Gastroesophageal sphincter (tissue), 4 donors: ENCODE measurements around the gene C6orf120. TPM values are rescaled to one million over a fixed set of nuclear protein-coding genes. Genes with fewer than 3 reads are reported as not detected.

Experiments
- ATAC-seq: fragments of 150-250 bp; one replicate; pipeline ENCODE4 v1.9.1; 2016; ENCODE audit warnings: mild to moderate bottlenecking, moderate library complexity
- H3K27ac ChIP-seq, 4 donors: fragments of 200-600 bp; sonication (generic) in 3 of 4; 1 replicate in 3 of 4; 2 replicates in 1 of 4; pipeline ENCODE4 v1.5.1; 2016 to 2019
- H3K27me3 ChIP-seq: fragments of 200-600 bp; sonication (generic); one replicate; pipeline ENCODE4 v1.5.1; 2019
- H3K36me3 ChIP-seq, 2 donors: fragments of 200-600 bp; sonication (generic); one replicate each; pipeline ENCODE4 v1.5.1; 2019; ENCODE audit warnings: control low read depth in 1 of 2
- H3K4me1 ChIP-seq, 3 donors: fragments of 200-600 bp; sonication (generic); 1 replicate in 2 of 3; 2 replicates in 1 of 3; pipeline ENCODE4 v1.5.1; 2016 to 2019; ENCODE audit warnings: control low read depth in 2 of 3
- H3K4me3 ChIP-seq, 2 donors: fragments of 200-600 bp; sonication (generic); one replicate each; pipeline ENCODE4 v1.5.1; 2019; ENCODE audit warnings: mild to moderate bottlenecking in 1 of 2, moderate library complexity in 1 of 2
- H3K9me3 ChIP-seq, 3 donors: fragments of 200-600 bp; sonication (generic); one replicate each; pipeline ENCODE4 v1.5.1; 2017 to 2019; ENCODE audit warnings: control low read depth in 2 of 3
- CTCF ChIP-seq, 4 experiments: fragments of 200-600 bp in 2 of 4; fragments of 450-650 bp in 2 of 4; sonication (generic) in 1 of 4; IDR thresholded peaks; one replicate each; pipeline ENCODE4 v1.5.1; 2017 to 2019; ENCODE audit warnings: antibody characterized with exemption in 4 of 4, mild to moderate bottlenecking in 2 of 4, moderate library complexity in 2 of 4
- EP300 ChIP-seq: sonication (generic); formaldehyde crosslinking; IDR thresholded peaks from one replicate; pipeline ENCODE4 v1.6.1; 2017; ENCODE audit warnings: antibody characterized with exemption, mild to moderate bottlenecking
- POLR2A ChIP-seq, 2 donors: fragments of 450-650 bp; IDR thresholded peaks; one replicate each; pipeline ENCODE4 v1.6.1; 2017; ENCODE audit warnings: antibody characterized with exemption in 2 of 2, mild to moderate bottlenecking in 2 of 2, moderate library complexity in 1 of 2
- POLR2AphosphoS5 ChIP-seq: sonication (generic); formaldehyde crosslinking; IDR thresholded peaks from one replicate; pipeline ENCODE4 v1.6.1; 2017; ENCODE audit warnings: antibody characterized with exemption
- WGBS, 2 donors: methylation state at CpG; one replicate each; pipeline ENCODE4 v1.1.5; 2018; ENCODE audit warnings: low coverage in 1 of 2; 5-methylcytosine and 5-hydroxymethylcytosine counted together
- total RNA-seq, 4 donors: library from RNA; depleted of rRNA; stranded (reverse); fragments of >200 nt; gene quantifications; one replicate each; pipeline ENCODE4 v1.1.0, GENCODE V29; 2016

C6orf120 gene
- total RNA-seq, 4 donors from 2014 or later = 31.9 to 38.8 (median 35.4) TPM

DNA sequence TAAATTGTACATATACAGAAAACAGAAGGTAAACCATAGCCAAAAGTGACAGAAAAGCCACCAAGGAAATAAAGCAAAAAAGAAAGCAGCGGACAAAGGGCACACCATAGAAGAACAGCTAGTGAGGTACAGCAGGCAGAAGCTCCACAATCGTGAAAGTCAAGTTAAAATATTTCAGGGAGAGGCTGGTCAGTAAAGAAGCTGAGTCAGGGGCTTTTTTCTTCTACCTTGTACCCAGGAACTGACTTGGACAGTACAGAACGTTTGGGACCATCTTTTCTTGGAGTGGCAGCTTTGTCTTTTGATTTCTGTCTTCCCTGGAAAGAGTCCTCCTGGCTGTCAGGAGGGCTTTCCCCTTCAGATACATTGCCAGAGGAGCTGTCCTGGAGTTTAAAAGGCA, 8.1 kb downstream of the C6orf120 start:
- H3K4me3 ChIP-seq = no peak overlapping the region
- peaks cover 0 to 15% (median under 1%) of the 10 kb centered on the region in 3 donors for H3K4me1 ChIP-seq
- 65 to 70% methylated on average over 3 of the region's 3 CpGs for WGBS, 2 donors
- TF ChIP-seq POLR2AphosphoS5 (no peak), CTCF (IDR thresholded peaks at IDR 0.05) (no peak), EP300 (no peak), POLR2A (IDR thresholded peaks at IDR 0.05) (no peak)
- H3K27ac ChIP-seq = no peak overlapping the region
- H3K36me3 ChIP-seq = peaks cover 7 to 85% of the 10 kb centered on the region in 2 donors
- no peak for ATAC-seq
- H3K9me3 ChIP-seq = no peaks in the 10 kb centered on the region
- H3K27me3 ChIP-seq = no peaks in the 10 kb centered on the region

GRCh38 chr6:169714178-169714577, 12.3 kb downstream of the C6orf120 start:
- Histone ChIP-seq H3K27me3 (no peaks in the 10 kb centered on the region), H3K9me3 (no peaks in the 10 kb centered on the region), H3K4me3 (no peak overlapping the region), H3K36me3 (peaks cover 7 to 84% of the 10 kb centered on the region in 2 donors), H3K27ac (no peak overlapping the region), H3K4me1 (peaks cover 0 to 7% (median 0%) of the 10 kb centered on the region in 3 donors)
- TF ChIP-seq POLR2A (IDR thresholded peaks at IDR 0.05) (no peak), POLR2AphosphoS5 (no peak), EP300 (no peak), CTCF (IDR thresholded peaks at IDR 0.05) (no peak)
- ATAC-seq = no peak
- WGBS, 2 donors = 86 to 94% methylated on average over 1 to 2 of the region's 2 CpGs

DNA sequence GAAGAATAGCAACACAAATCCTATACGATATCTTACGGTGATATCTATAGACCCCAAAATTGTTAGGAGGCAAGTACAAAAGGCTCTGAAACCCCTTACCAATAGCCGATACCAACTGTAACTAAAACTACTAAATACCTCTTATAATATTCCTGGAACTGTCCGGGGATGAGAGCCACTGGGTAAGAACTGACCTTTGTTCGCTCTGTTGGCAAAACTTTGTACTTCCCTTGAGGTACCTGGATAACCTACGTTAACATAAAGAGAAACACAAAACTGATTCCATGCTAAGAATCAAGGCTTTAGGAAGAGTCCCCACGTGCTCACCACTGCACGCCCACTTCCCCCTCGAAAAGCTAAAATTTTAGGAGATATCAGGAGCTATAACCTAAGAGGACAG, 12.7 kb downstream of the C6orf120 start:
- H3K36me3 ChIP-seq = peaks cover 7 to 79% of the 10 kb centered on the region in 2 donors
- H3K27ac ChIP-seq = no peak overlapping the region
- no peak overlapping the region for H3K4me3 ChIP-seq
- TF ChIP-seq POLR2A (IDR thresholded peaks at IDR 0.05) (no peak), POLR2AphosphoS5 (no peak), EP300 (no peak), CTCF (IDR thresholded peaks at IDR 0.05) (no peak)
- no peak for ATAC-seq
- 85 to 89% methylated on average over 9 of the region's 9 CpGs for WGBS, 2 donors
- peaks cover 0 to 10% (median 0%) of the 10 kb centered on the region in 3 donors for H3K4me1 ChIP-seq
- H3K9me3 ChIP-seq = no peaks in the 10 kb centered on the region
- H3K27me3 ChIP-seq = no peaks in the 10 kb centered on the region

GRCh38 chr6:169719117-169719516, 17.2 kb downstream of the C6orf120 start:
- TF ChIP-seq CTCF (IDR thresholded peaks at IDR 0.05) (no peak), POLR2A (IDR thresholded peaks at IDR 0.05) (no peak), EP300 (no peak), POLR2AphosphoS5 (no peak)
- Histone ChIP-seq H3K36me3 (peaks cover 6 to 34% of the 10 kb centered on the region in 2 donors), H3K4me1 (peaks cover 4 to 37% (median 7%) of the 10 kb centered on the region in 3 donors), H3K27me3 (no peaks in the 10 kb centered on the region), H3K27ac (no peak overlapping the region), H3K4me3 (no peak overlapping the region), H3K9me3 (no peaks in the 10 kb centered on the region)
- no peak for ATAC-seq
- 73% methylated on average over 4 of the region's 4 CpGs for WGBS, 2 donors

DNA sequence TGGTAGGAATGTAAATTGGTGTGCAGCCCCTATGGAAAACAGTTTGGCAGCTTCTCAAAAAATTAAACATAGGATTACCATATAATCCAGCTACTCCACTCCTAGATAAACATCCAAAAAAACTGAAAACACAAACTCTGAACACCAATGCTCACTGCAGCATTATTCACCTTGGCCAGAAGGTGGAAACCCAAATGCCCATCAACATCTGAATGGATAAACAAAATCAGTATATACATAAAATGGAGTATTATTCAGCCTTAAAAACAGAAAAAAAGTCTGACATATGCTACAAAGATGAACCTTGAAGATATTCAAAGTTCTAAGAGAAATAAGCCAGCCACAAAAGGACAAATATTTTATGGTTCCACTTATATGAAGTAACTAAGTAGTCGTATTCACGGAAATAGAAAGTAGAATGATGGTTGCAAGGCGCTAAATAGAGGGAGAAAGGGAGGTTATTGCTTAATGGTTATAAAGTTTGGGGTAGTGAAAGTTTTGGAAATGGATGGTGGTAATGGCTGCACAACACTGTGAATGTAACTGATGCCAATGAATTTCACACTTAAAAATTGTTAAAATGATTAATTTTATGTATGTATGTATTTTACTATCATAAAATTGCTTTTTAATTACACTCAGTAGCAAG, 18.4 kb downstream of the C6orf120 start:
- H3K4me1 ChIP-seq = peaks cover 4 to 44% (median 9%) of the 10 kb centered on the region in 3 donors
- H3K4me3 ChIP-seq = no peak overlapping the region
- TF ChIP-seq POLR2A (IDR thresholded peaks at IDR 0.05) (no peak), POLR2AphosphoS5 (no peak), EP300 (no peak), CTCF (IDR thresholded peaks at IDR 0.05) (no peak)
- H3K9me3 ChIP-seq = no peaks in the 10 kb centered on the region
- no peaks in the 10 kb centered on the region for H3K27me3 ChIP-seq
- H3K27ac ChIP-seq = no peak overlapping the region
- H3K36me3 ChIP-seq = peaks cover 0 to 22% of the 10 kb centered on the region in 2 donors
- ATAC-seq = no peak
- 90 to 100% methylated on average over 3 of the region's 3 CpGs for WGBS, 2 donors
